Panc1 (cell line): Measurements from ENCODE around the gene LHFPL2. TPM values are rescaled to one million over a fixed set of nuclear protein-coding genes. Genes with fewer than 3 reads are reported as not detected.

Source experiments
- ATAC-seq: fragments of 200-7000 bp; cut with Tn5 transposase; 2 replicates; pipeline ENCODE4 v1.9.1; 2020; ENCODE audit warnings: mild to moderate bottlenecking, moderate library complexity
- BruUV-seq: library from RNA; stranded (reverse); fragments of 400-500 nt; replicated peaks from 2 replicates; lab custom pipeline; 2021; lab: Mats Ljungman, UMichigan
- CTCF ChIA-PET: fragments of 300-600 bp; sonication (Branson Sonifier 250); formaldehyde crosslinking; loops from one replicate; lab custom pipeline; 2022; ENCODE audit warnings: antibody characterized with exemption; lab: Charles Lee
- POLR2A ChIA-PET: fragments of 300-600 bp; sonication (Branson Sonifier 250); formaldehyde crosslinking; loops from one replicate; lab custom pipeline; 2022; ENCODE audit warnings: antibody characterized with exemption; lab: Charles Lee
- DNase-seq: peaks from one replicate; pipeline ENCODE4 v3.0.0-alpha.2; 2010; ENCODE audit warnings: low read depth, low spot score
- H3K27ac ChIP-seq: 2 replicates; pipeline ENCODE4 v1.5.1; 2011; ENCODE audit warnings: mild to moderate bottlenecking, low read length, inconsistent platforms
- H3K27me3 ChIP-seq: fragments of 200-500 bp; sonication (Bioruptor generic); 2 replicates; pipeline ENCODE4 v1.6.0; 2014; ENCODE audit warnings: low read length, inconsistent platforms; ENCODE audit not compliant: control insufficient read depth, insufficient read depth
- H3K36me3 ChIP-seq: fragments of 200-500 bp; sonication (Bioruptor generic); 2 replicates; pipeline ENCODE4 v1.5.1; 2014; ENCODE audit warnings: inconsistent platforms, mild to moderate bottlenecking, low read length, moderate library complexity; ENCODE audit not compliant: control insufficient read depth, insufficient read depth
- H3K4me1 ChIP-seq: 2 replicates; pipeline ENCODE4 v1.5.1; 2011; ENCODE audit warnings: inconsistent platforms, mild to moderate bottlenecking, low read length, moderate library complexity; ENCODE audit not compliant: control insufficient read depth, insufficient read depth
- H3K4me3 ChIP-seq, 2 experiments: 2 replicates each; pipeline ENCODE4 v1.5.1; 2011 to 2012; ENCODE audit warnings: low read depth in 2 of 2, low read length in 2 of 2, mild to moderate bottlenecking in 2 of 2, inconsistent platforms in 1 of 2, moderate library complexity in 1 of 2
- H3K9me3 ChIP-seq: fragments of 200-500 bp; sonication (Bioruptor generic); 2 replicates; pipeline ENCODE4 v1.5.1; 2014; ENCODE audit warnings: low read depth, mild to moderate bottlenecking, inconsistent platforms, low read length, moderate library complexity; ENCODE audit not compliant: control insufficient read depth, insufficient read depth
- POLR2AphosphoS5 ChIP-seq: IDR thresholded peaks from 2 replicates; pipeline ENCODE4 v1.6.1; 2012; ENCODE audit warnings: mild to moderate bottlenecking, low read depth, low read length, moderate library complexity
- SIN3A ChIP-seq: IDR thresholded peaks from 2 replicates; pipeline ENCODE4 v1.6.1; 2012; ENCODE audit warnings: low read depth, mild to moderate bottlenecking, low read length, moderate library complexity, borderline replicate concordance; ENCODE audit not compliant: insufficient read depth
- TCF7L2 ChIP-seq: IDR thresholded peaks from 2 replicates; pipeline ENCODE4 v1.6.1; 2011; ENCODE audit warnings: mild to moderate bottlenecking, low read depth, low read length, inconsistent platforms
- in situ Hi-C: cut with HindIII; loops from 2 replicates; pipeline ENCODE4 v1.10.0; 2016; ENCODE audit warnings: low sequenced_read_pairs, low pct_unique_long_range_greater_than_20kb
- intact Hi-C: fragments of 100-400 bp; cut with micrococcal nuclease; formaldehyde crosslinking; loops from one replicate; pipeline ENCODE4 v1.10.0; 2022; ENCODE audit not compliant: unreplicated experiment
- total RNA-seq: library from RNA; stranded (reverse); gene quantifications from one replicate; pipeline ENCODE4 v1.2.1, GENCODE V29; 2021; ENCODE audit not compliant: unreplicated experiment
- TF ChIP-seq, protein P1 (sequence below), 2 experiments: IDR thresholded peaks; 2 replicates each; pipeline ENCODE4 v1.6.1; 2011 to 2012; ENCODE audit warnings: low read depth in 2 of 2, control low read depth in 1 of 2, low read length in 1 of 2, mild to moderate bottlenecking in 1 of 2, moderate library complexity in 1 of 2; ENCODE audit not compliant: insufficient read depth in 1 of 2
- TF ChIP-seq, protein P2 (sequence below): fragments of 450-650 bp; IDR thresholded peaks from 2 replicates; pipeline ENCODE4 v1.5.1; 2017; ENCODE audit warnings: mild to moderate bottlenecking

The LHFPL2 gene
- total RNA-seq, 1 experiment from 2014 or later, result 25.8 TPM

DNA sequence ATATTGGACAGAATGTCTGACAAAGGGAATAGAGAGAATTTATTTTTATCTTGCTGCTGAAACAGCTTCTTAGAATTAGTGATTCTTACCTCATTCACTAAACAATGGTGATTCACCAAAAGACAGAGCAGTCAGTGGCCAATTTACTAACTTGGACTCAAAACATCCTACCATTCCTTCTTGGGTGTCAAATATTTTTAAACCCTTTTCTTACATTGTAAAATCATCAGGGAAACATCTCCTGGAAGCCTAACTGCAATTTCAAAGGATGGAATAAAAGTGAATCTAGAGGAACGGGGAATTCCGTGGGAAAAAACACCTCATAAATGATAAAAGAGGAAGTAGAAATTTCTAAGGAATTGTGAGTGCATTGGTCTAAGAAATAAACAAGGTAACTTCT is 97.7 kb downstream of the LHFPL2 start:
- no peak for DNase-seq
- TF ChIP-seq TCF7L2, result no peak
- no peak for TF ChIP-seq SIN3A
- no peak for TF ChIP-seq POLR2AphosphoS5
- TF ChIP-seq, protein P1, sequence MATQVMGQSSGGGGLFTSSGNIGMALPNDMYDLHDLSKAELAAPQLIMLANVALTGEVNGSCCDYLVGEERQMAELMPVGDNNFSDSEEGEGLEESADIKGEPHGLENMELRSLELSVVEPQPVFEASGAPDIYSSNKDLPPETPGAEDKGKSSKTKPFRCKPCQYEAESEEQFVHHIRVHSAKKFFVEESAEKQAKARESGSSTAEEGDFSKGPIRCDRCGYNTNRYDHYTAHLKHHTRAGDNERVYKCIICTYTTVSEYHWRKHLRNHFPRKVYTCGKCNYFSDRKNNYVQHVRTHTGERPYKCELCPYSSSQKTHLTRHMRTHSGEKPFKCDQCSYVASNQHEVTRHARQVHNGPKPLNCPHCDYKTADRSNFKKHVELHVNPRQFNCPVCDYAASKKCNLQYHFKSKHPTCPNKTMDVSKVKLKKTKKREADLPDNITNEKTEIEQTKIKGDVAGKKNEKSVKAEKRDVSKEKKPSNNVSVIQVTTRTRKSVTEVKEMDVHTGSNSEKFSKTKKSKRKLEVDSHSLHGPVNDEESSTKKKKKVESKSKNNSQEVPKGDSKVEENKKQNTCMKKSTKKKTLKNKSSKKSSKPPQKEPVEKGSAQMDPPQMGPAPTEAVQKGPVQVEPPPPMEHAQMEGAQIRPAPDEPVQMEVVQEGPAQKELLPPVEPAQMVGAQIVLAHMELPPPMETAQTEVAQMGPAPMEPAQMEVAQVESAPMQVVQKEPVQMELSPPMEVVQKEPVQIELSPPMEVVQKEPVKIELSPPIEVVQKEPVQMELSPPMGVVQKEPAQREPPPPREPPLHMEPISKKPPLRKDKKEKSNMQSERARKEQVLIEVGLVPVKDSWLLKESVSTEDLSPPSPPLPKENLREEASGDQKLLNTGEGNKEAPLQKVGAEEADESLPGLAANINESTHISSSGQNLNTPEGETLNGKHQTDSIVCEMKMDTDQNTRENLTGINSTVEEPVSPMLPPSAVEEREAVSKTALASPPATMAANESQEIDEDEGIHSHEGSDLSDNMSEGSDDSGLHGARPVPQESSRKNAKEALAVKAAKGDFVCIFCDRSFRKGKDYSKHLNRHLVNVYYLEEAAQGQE (IDR thresholded peaks at IDR 0.05; ENCODE audit: insufficient read depth in 1 of 2, low read depth in 2 of 2, low read length in 1 of 2), result no peak
- TF ChIP-seq, protein P2, sequence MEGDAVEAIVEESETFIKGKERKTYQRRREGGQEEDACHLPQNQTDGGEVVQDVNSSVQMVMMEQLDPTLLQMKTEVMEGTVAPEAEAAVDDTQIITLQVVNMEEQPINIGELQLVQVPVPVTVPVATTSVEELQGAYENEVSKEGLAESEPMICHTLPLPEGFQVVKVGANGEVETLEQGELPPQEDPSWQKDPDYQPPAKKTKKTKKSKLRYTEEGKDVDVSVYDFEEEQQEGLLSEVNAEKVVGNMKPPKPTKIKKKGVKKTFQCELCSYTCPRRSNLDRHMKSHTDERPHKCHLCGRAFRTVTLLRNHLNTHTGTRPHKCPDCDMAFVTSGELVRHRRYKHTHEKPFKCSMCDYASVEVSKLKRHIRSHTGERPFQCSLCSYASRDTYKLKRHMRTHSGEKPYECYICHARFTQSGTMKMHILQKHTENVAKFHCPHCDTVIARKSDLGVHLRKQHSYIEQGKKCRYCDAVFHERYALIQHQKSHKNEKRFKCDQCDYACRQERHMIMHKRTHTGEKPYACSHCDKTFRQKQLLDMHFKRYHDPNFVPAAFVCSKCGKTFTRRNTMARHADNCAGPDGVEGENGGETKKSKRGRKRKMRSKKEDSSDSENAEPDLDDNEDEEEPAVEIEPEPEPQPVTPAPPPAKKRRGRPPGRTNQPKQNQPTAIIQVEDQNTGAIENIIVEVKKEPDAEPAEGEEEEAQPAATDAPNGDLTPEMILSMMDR, result no peak
- Histone ChIP-seq H3K27me3 (no peaks in the 10 kb centered on the region), H3K4me1 (no peaks in the 10 kb centered on the region), H3K9me3 (no peaks in the 10 kb centered on the region), H3K36me3 (no peaks in the 10 kb centered on the region), H3K4me3 (no peak overlapping the region), H3K27ac (no peak overlapping the region)
- ATAC-seq, result no peak
- in situ Hi-C loops (no loop called here), intact Hi-C loops (no loop called here)
- ChIA-PET CTCF (no interaction called here), POLR2A (no interaction called here)
- BruUV-seq, result no TSS peak

DNA sequence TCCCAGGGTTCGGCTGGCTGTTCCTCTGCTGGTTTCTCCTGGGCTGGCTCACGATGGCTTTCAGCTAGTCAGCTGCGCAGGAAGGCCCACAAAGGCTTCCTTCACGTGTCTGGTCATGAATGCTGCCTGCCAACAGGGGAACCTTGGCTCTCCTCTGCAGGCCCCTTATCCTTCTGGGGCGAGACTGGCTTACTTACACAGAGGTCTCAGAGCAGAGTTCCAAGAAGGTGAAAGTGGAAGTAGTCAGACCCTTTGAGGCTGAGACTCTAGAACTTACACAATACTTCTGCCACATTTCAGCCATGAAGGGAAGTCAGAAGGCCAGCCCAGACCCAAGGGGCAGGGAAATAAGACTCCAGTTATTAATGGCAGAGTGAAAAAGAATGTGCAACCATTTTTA is 99.5 kb downstream of the LHFPL2 start:
- no peaks in the 10 kb centered on the region for H3K4me1 ChIP-seq
- in situ Hi-C loops, result no loop called here
- ChIA-PET POLR2A (no interaction called here), CTCF (no interaction called here)
- BruUV-seq, result no TSS peak
- ATAC-seq (no peak), DNase-seq (no peak)
- TF ChIP-seq, protein P2, result no peak
- no peak for TF ChIP-seq TCF7L2
- TF ChIP-seq, protein P1 (IDR thresholded peaks at IDR 0.05; ENCODE audit: insufficient read depth in 1 of 2, low read depth in 2 of 2, low read length in 1 of 2), result no peak
- TF ChIP-seq SIN3A, result no peak
- no peak for TF ChIP-seq POLR2AphosphoS5
- no peaks in the 10 kb centered on the region for H3K27me3 ChIP-seq
- no peak overlapping the region for H3K27ac ChIP-seq
- H3K36me3 ChIP-seq, result no peaks in the 10 kb centered on the region
- intact Hi-C loops, result no loop called here
- H3K4me3 ChIP-seq, result no peak overlapping the region
- no peaks in the 10 kb centered on the region for H3K9me3 ChIP-seq
